ENCODE results near the gene RELA. TPM values are rescaled to one million over a fixed set of nuclear protein-coding genes. Genes with fewer than 3 reads are reported as not detected.

Gene RELA
- polyA plus RNA-seq, 3 donors: 42.6 to 47.1 (median 44.2) TPM

DNA sequence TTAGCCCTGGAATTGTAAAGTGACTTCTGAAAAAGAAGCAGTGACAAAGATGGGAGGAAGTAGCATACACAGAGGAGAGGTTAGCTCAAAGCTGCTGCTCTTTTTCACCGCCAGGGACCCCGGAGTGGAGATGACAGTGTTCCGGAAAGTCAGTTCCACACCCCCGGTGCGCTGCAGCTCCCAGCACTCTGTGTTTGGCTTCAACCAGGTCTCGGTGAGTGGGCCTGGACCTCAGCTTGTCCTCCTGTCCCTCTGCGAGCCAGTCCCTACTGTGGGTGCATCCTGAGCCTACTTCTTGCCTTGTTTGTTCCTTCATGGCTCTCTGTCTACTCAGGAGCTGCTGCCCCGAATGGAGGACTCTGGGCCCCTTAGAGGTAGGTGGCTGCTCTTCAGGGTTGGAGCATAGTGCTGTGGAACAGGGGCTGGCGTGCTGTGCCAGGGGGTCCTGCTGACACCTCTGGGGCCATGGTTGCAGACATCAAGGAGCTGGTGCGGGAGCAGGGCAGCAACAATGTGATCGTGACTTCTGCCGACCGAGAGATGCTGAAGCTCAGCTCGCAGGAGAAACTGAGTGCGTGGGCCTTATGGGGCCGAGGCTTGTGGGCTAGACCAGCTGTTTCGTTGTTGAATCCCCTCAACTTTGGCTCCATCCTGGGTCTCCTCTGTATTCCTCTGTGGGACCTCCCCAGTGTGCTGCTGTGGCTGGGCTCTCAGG lies 45.4 kb downstream of the RELA start:
- no peak for DNase-seq (ENCODE audit: low read depth in 3 of 3, low spot score in 2 of 3)

DNA sequence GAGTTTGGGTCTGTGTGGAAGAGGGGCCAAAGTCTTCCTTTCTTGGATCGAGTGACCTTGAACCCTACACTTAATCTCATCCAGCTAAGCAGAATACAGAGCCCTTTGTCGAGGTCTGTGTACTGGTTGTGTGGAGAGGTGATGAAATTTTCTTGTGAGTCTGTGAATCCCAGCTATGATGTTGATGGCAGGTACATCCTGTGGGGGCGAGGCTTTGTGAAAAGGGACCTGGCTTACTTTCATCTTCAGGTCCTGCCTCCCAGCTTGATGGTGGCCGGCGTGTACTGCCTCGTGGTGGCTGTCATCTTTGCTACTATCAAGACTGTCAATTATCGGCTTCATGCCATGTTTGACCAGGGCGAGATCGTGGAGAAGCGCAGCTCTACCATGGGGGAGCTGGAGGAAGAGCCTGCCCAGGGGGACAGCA lies 46.1 kb downstream of the RELA start:
- no peak for DNase-seq (ENCODE audit: low read depth in 3 of 3, low spot score in 2 of 3)

DNA sequence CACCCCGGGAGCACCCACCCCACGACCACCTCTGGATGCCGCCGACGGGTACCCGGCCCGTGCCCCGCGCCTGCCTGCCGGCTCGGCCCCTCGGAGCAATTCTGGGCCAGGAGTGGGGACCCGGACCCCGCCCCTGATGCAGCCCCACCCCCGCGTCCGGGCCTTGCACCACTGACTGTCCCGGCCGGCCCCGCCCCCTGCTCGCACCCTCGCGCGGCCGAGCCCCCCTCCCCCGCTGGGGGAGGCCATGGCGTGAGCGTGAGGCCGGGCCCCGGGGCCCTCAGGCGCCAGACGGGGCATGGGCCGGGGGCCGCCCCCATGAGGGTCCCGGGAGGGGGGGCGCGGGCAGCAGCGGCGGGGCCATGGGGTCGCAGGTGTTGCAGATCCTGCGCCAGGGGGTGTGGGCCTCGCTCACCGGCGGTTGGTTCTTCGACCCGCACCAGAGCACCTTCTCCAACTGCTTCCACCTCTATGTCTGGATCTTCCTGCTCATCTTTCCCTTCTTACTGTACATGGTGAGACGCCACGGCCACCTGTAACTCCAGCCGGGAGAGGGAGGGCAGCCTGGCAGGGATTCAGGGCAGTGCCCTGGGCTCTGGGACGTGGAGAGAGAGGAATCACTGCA lies 46.7 kb downstream of the RELA start:
- DNase-seq (ENCODE audit: low read depth in 3 of 3, low spot score in 2 of 3): no peak

DNA sequence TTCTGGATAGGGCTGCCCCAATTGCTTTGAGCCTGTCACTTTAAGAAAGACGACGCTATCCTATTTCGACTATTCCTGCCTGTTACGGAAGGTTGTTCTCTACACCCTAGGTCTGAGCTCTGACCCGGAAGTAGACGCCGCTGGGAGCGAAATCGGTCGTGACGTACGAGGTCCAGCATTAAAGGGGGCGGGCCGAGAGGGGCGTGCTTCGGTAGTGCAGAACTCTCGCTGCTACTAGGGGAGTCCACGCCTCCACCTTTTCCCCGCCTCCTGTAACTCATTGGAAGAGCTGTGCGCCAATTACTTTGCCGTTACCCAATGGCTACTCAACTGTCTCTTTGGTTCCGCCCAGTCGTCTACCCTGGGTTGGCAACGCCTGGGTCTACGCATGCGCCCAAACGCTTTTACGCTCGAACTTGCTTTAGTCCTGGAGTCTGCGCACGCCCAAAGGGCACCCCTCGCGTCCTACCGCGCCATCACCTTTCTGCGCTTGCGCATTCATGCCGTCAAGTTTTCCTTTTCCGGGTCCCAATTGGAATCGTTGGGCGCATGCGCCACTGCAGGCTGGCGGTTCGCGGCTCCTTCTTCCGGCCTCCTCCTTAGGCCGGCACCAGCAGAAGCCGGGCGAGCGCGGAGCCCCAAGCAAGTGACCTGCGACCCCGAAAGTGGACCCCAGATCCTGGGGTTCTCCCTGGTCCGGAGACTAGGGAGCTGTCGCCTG lies 47.3 kb downstream of the RELA start, which contains the start of gene PCNX3:
PCNX3 (plus strand) TSS at position 548 of the 721 bp plus-strand sequence. CDS start 536 bp downstream, outside the sequence.
- peak; percentile 100 for DNase-seq (ENCODE audit: low read depth in 3 of 3, low spot score in 2 of 3)

DNA sequence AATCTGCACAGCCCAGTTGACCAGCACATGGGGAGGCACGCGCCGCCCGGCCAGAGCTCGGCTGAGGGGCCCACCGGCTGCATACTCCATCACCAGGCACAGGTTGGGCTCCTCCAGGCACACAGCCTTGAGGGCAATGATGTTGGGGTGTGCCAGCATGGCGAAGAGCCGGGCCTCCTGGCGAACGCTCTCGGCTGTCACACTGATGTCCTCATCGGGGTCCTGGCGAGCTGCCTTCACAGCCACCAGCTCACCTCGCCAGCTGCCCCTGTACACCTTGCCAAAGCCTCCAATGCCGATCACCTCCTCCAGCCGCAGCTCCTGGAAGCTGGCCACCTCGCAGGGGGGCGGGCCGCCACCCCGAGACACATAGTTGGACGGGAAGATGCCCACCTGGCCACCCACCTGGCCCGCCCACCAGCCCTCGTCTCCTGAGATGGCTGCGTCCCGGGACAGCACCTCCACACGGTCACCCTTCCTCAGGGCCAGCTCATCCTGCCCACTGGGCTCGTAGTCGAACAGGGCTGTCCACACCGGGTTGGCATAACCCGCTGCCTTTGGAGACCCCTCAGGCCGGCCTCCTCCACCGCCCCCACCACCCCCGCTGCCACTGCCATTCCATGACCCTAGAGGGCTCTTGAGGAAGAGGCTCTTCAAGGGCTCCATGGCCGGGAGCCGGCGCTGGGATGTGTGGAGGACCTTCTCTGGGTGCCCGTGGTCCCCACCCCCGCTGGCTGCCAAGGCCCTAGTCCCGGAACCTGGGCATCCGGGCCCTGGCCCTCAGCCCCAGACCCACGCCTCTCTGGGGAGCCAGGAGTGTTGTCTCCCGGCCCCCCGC lies 49.4 kb downstream of the RELA start:
- DNase-seq (ENCODE audit: low read depth in 3 of 3, low spot score in 2 of 3): no peak

DNA sequence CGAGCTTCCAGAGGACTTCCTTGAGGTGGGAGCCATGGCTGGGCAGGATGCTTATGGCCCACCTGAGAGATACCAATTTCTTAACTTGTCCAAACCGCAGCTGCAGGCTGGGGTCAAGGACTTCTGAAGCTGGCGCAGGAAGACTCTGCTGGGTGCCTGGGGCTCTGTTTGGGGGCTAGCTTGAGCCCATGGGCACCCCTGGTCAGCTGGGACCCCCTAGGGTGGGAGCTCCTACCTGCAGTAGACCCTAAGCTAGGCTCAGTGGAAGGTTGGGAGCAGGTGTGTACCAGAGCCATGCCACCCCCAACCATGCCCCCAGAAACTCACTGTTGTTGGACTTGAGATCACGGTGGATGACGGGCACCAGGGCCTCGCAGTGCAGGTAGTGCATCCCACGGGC lies 50.0 kb downstream of the RELA start:
- DNase-seq (ENCODE audit: low read depth in 3 of 3, low spot score in 2 of 3): no peak

DNA sequence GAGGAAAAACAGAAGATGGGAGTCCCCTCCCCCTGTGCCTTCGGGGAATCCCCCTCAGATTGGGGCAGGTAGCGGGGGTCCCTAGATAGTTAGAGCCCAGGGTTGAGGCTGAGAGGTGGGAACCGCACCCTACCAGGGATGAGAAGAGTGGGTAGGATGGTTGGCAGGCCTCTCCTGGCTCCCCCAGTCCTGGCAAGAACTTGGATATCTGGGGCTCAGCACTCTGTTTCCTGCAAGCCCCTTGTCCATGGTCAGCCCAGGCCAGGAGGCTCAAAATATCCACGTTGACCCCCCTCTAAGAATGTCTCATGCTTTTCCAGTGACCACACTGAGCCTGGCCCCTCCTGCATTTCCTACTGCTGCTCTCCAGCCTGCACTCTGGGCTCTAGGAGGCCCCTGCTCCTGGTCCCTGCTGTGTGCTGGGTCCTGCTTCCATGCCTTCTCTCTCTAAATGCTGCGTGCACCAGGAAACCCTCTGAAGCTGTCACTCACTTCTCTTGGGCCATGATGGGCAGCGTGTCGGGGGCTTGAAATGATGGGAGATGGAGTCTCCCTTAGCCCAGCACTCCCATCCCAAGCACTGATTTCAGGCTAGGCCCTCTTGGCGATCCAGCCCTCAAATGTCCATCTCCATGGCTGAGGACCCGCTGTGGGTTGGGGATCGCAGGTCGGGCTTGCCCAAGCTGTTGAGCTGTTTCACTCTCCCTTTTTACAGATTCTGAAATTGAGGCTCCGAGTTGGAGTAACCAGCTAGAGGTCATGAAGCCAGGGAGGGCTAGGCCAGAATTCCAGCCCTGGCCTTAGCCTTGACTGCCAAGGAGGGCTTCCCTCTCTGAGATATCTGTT lies 50.7 kb downstream of the RELA start:
- DNase-seq (ENCODE audit: low read depth in 3 of 3, low spot score in 2 of 3): no peak

DNA sequence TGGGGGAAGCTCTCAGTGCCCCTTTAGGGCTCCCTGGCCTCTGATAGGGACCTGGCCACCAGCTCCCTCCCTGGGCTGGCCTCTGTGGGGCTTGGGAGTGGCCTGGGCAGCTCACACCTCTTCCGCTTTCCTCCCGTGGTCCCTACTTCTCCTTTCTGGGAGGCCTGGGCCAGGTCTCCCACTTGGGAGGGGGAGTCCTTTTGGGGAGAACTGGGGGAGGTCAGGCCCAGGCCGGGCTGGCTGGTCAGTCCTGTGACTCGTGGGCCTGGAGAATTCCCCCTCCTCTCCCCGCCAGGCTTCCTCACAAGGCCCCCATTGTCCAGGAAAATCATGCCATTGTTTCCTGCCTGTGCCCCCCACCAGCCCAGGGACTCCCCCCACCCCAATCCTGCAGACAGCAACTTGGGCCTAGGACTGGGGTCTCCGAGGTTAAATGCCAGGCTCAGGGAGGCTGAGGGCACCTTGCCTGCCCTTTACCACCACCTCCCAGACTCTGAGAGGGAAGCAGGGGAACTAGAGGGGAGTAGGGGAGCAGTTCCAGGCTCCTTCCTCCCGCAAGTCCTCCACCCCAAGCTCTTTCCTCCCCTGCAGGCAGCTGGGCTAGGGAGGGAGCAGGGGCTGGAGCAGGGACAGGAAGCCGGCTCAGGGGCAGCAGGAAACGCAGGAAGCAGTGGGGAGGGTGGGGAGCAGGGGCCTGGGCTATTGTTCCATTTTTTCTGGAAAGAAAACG lies 51.5 kb downstream of the RELA start:
- DNase-seq (ENCODE audit: low read depth in 3 of 3, low spot score in 2 of 3): no peak

DNA sequence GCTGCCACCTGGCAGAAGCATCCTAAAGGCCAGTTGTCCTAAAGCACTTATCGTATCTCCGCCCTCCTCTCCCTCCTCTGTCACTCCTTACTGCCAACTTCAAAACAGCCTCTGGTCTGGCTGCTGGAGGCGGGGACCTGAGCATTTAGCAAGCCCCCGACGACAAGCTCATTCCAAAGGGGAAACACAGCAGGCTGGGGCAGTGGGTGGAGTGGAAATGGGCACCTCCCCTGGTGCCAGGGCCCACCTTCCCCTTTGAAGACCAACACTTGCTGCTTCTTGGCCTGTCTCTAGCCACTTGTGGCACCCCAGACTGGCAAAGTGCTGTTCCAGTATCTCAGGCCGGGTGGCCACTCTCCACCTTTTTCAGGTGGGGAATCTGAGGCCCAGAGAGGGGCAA lies 52.3 kb downstream of the RELA start:
- no peak for DNase-seq (ENCODE audit: low read depth in 3 of 3, low spot score in 2 of 3)

DNA sequence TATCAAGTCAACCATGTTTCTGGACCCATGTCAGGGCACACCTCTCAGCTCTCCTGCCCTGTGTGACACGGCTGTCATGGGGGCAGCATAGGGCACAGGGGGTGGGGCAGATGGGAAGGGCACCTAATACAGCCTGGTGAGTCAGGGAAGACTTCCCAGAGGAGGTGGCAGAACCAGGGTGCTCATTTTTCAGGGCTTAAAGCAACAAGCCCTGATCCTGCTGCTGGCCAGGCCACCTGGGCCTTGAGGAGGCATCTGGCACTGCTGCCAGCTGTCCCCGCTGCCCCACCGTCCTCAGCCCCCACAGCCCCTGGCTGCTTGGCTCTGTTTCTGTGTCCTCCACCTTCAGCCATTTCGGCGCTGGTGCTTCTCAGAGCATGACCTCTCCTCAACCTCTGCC lies 53.1 kb downstream of the RELA start:
- no peak for DNase-seq (ENCODE audit: low read depth in 3 of 3, low spot score in 2 of 3)

DNA sequence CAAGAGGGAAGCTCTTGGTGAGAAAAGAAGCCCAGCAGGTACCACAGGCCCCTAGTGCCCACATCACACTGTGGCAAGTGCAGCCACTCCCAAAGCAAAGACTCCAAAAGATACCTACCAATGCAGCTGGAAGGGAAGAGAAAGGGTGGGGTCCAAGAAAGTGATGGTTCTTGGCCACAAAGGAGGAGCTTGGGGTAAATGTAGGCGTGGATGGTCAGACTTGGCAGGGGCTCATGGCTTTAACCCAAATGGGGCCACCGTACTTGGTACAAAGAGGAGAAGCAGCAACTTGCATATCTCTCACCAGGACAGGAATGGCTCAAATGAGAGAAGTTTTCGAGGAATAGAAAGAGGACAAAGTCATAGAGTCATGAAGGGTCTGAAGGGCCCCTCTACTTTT lies 53.5 kb downstream of the RELA start:
- DNase-seq (ENCODE audit: low read depth in 3 of 3, low spot score in 2 of 3): no peak

DNA sequence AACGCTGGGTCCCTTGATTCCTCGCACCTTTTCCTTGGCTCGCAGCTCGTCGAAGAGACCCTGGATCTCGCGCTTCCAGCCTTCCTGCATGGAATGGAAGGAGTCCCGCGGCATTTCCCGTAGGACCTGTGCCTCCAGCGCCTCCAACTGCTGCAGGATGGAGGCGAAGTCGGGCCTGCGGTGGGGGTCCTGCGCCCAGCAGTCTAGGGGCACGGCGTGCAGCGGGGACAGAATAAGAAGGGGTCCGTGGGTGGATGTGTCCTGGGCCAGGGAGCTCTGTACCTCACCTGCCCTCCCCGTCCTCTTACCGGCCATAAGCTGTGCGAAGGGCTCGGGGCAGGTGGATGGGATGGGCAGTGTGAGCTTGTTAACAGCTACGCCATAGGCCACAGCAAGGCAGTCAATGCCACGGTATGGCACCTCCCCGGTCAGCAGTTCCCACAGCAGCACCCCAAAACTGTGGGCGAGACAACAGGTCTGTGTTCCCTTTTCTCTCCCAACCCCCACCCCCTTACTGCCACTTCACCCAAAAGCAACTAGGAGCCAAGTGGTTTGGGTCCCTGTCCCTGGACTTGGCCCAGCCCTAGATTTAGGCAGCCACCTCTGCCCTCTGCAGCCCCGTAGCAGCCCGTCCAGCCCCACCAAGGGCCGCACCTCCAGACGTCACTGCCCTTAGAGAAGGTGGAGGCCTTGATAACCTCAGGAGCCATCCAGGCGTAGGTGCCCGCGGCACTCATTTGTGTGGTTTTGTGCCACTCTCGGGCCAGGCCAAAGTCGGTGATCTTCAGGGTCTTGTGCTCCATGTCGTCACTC lies 54.9 kb downstream of the RELA start:
- no peak for DNase-seq (ENCODE audit: low read depth in 3 of 3, low spot score in 2 of 3)

DNA sequence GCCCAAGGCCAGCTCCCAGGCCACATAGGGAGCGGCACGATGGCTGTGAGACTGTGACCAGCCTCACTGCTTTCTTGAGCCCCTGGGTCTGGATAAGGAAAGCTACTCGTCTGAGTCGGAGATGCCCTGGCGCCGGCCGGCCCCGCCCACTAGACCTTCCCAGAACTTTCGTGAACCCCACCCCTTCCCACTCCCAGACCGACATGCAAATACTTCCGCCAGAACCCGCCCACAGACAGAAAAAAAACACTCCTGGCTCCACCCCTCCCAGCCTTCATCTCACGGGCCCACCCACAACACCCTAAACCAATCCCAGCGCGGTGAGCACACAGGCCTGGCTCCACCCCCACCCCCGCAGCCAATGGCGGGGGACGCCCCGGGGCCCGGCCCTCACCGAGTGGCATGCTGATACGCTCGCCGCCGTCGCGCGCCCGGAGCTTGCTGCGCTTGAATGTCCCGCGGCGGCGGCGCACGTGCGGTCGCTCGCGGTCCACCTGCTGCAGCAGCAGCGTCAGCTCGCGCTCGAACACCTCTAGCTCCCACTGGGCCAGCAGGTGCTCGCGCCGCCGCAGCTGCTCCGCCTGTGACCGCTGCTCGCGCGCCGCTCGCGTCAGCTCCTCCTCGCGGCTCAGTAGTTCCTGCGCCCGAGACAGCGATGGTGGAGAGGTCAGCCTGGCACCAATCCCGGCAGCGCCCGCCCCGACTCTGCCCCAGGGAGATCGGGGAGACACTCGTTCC lies 55.7 kb downstream of the RELA start:
- peak; percentile 83 to 91 (median 85) for DNase-seq (ENCODE audit: low read depth in 3 of 3, low spot score in 2 of 3)

DNA sequence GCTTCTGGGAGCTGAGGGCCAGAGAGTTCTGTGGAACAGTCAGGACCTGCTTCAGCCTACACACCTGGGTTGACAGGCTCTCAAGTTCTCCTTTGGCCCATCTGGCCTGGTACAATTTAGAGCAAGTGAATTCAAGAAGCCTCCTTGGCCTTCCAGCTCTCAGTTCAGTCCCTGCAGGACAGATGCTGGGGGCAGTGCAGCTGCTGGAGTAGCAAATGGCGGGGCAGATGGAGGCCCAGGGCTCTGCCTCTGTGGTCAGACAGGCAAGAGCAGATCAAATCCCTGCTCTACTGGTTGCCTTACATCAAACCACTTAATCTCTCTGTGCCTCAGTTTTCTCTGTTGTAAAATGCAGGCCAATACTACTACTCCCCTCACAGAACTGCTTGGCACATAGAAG lies 58.5 kb downstream of the RELA start:
- no peak for DNase-seq (ENCODE audit: low read depth in 3 of 3, low spot score in 2 of 3)

Data from right renal cortex interstitium (tissue), 3 donors.